B cell (primary cell): Measurements from ENCODE around the gene CYTIP. TPM values are rescaled to one million over a fixed set of nuclear protein-coding genes. Genes with fewer than 3 reads are reported as not detected.

Source experiments
- ATAC-seq: fragments of 200-7000 bp; cut with Tn5 transposase; one replicate; pipeline ENCODE4 v1.10.0; 2021; ENCODE audit warnings: low read depth, mild to moderate bottlenecking, moderate number of reproducible peaks, moderate library complexity
- CTCF ChIA-PET: fragments of 350-600 bp; sonication (Branson Sonifier 250); formaldehyde crosslinking; loops from one replicate; lab custom pipeline; 2021; ENCODE audit warnings: antibody characterized with exemption, inconsistent platforms; lab: Charles Lee
- POLR2A ChIA-PET: fragments of 350-600 bp; sonication (Branson Sonifier 250); formaldehyde crosslinking; loops from one replicate; lab custom pipeline; 2021; ENCODE audit warnings: antibody characterized with exemption; lab: Charles Lee
- DNase-seq: peaks from one replicate; pipeline ENCODE4 v3.0.0; 2013
- H2AFZ ChIP-seq: 2 replicates; pipeline ENCODE4 v1.6.1; 2012; ENCODE audit warnings: mild to moderate bottlenecking, low read depth, low read length; ENCODE audit not compliant: insufficient read depth, poor library complexity, severe bottlenecking
- H3K27ac ChIP-seq, 2 donors: 1 replicate in 1 of 2; 2 replicates in 1 of 2; pipeline ENCODE4 v1.5.1; 2012 to 2013; ENCODE audit warnings: low read length in 2 of 2, mild to moderate bottlenecking in 2 of 2, moderate library complexity in 1 of 2
- H3K27me3 ChIP-seq, 4 experiments: fragments of 200-600 bp in 1 of 4; sonication (generic) in 1 of 4; replicated peaks in 1 of 4; 1 replicate in 2 of 4; 2 replicates in 2 of 4; pipeline versions ENCODE4 v1.6.1 to v1.7.0; 2013 to 2016; ENCODE audit warnings: low read length in 3 of 4, mild to moderate bottlenecking in 2 of 4, mixed read lengths in 1 of 4, moderate library complexity in 1 of 4; ENCODE audit not compliant: insufficient read depth in 4 of 4, control insufficient read depth in 3 of 4; ENCODE audit errors: control extremely low read depth in 1 of 4
- H3K36me3 ChIP-seq, 2 experiments: replicated peaks in 1 of 2; 1 replicate in 1 of 2; 2 replicates in 1 of 2; pipeline versions ENCODE4 v1.6.1 to v1.7.1; 2013; ENCODE audit warnings: low read length in 1 of 2; ENCODE audit not compliant: insufficient read depth in 2 of 2, control insufficient read depth in 1 of 2; ENCODE audit errors: control extremely low read depth in 1 of 2, extremely low read depth in 1 of 2
- H3K4me1 ChIP-seq, 2 donors: fragments of 200-600 bp in 1 of 2; sonication (generic) in 1 of 2; 1 replicate in 1 of 2; 2 replicates in 1 of 2; pipeline versions ENCODE4 v1.5.1 to v1.6.1; 2013 to 2017; ENCODE audit warnings: low read length in 2 of 2; ENCODE audit not compliant: control insufficient read depth in 2 of 2, insufficient read depth in 2 of 2
- H3K4me2 ChIP-seq: replicated peaks from 2 replicates; pipeline ENCODE3; 2012; ENCODE audit warnings: mild to moderate bottlenecking, low read depth, low read length; ENCODE audit not compliant: poor library complexity, severe bottlenecking
- H3K4me3 ChIP-seq, 5 experiments: fragments of 200-600 bp in 1 of 5; sonication (generic) in 1 of 5; 1 replicate in 3 of 5; 2 replicates in 2 of 5; pipeline versions ENCODE4 v1.5.1 to v1.7.0; 2011 to 2016; ENCODE audit warnings: low read length in 4 of 5, mild to moderate bottlenecking in 4 of 5, low read depth in 2 of 5, control low read depth in 1 of 5, moderate library complexity in 1 of 5; ENCODE audit not compliant: insufficient read depth in 1 of 5; ENCODE audit errors: control extremely low read depth in 1 of 5, extremely low read depth in 1 of 5
- H3K79me2 ChIP-seq: fragments of 200-600 bp; sonication (generic); one replicate; pipeline ENCODE4 v1.6.0; 2016; ENCODE audit warnings: low read length; ENCODE audit not compliant: control insufficient read depth, insufficient read depth
- H3K9ac ChIP-seq: fragments of 200-600 bp; sonication (generic); 2 replicates; pipeline ENCODE4 v1.6.1; 2017; ENCODE audit warnings: mild to moderate bottlenecking, low read length, moderate library complexity
- H3K9me3 ChIP-seq, 3 donors: one replicate each; pipeline versions ENCODE4 v1.6.1 to v1.7.1; 2013; ENCODE audit warnings: low read length in 2 of 3; ENCODE audit not compliant: control insufficient read depth in 2 of 3, insufficient read depth in 1 of 3; ENCODE audit errors: control extremely low read depth in 1 of 3
- H4K20me1 ChIP-seq: 2 replicates; pipeline ENCODE4 v1.6.0; 2012; ENCODE audit warnings: mild to moderate bottlenecking, low read length; ENCODE audit not compliant: insufficient read depth, control insufficient read depth, poor library complexity, severe bottlenecking
- H3K27ac Mint-ChIP-seq: one replicate; pipeline ENCODE4 v1.8.0; 2021; ENCODE audit warnings: mixed read lengths
- H3K27me3 Mint-ChIP-seq: one replicate; pipeline ENCODE4 v1.8.0; 2021; ENCODE audit warnings: mixed read lengths
- H3K4me1 Mint-ChIP-seq: one replicate; pipeline ENCODE4 v1.8.0; 2021; ENCODE audit warnings: mixed read lengths
- H3K4me3 Mint-ChIP-seq: one replicate; pipeline ENCODE4 v1.8.0; 2021; ENCODE audit warnings: mixed read lengths
- H3K9me3 Mint-ChIP-seq: one replicate; pipeline ENCODE4 v1.8.0; 2022; ENCODE audit warnings: mixed read lengths; ENCODE audit not compliant: insufficient read depth
- EZH2 ChIP-seq: IDR thresholded peaks from 2 replicates; pipeline ENCODE4 v1.6.1; 2012; ENCODE audit warnings: borderline replicate concordance, low read depth, mild to moderate bottlenecking, moderate library complexity, low read length; ENCODE audit not compliant: insufficient read depth, poor library complexity, severe bottlenecking
- WGBS: methylation state at CpG from one replicate; pipeline ENCODE4 v1.1.5; 2013; ENCODE audit warnings: missing lambda C conversion rate; ENCODE audit not compliant: insufficient coverage; 5-methylcytosine and 5-hydroxymethylcytosine counted together
- intact Hi-C: fragments of 100-400 bp; cut with micrococcal nuclease; formaldehyde crosslinking; loops from one replicate; pipeline ENCODE4 v1.10.0; 2022
- polyA plus RNA-seq: library from polyadenylated mRNA; depleted of rRNA; stranded (reverse); fragments of >200 nt; gene quantifications from 2 replicates; pipeline ENCODE4 v1.2.3, GENCODE V29; 2012
- total RNA-seq, 2 donors: library from RNA; stranded (reverse); fragments of 120-200 nt in 1 of 2; gene quantifications; 1 replicate in 1 of 2; 2 replicates in 1 of 2; pipeline versions ENCODE4 v1.2.3 to v1.2.4, GENCODE V29; 2013 to 2022
- TF ChIP-seq, protein P1 (sequence below): fragments of 200-600 bp; IDR thresholded peaks from one replicate; pipeline ENCODE4 v1.8.0; 2022; ENCODE audit warnings: antibody characterized with exemption, mild to moderate bottlenecking

The CYTIP gene
- total and polyA plus RNA-seq, 2 donors (not counting 1 experiment from before 2014, with no cell fraction given), result 73.0 to 327 TPM

DNA sequence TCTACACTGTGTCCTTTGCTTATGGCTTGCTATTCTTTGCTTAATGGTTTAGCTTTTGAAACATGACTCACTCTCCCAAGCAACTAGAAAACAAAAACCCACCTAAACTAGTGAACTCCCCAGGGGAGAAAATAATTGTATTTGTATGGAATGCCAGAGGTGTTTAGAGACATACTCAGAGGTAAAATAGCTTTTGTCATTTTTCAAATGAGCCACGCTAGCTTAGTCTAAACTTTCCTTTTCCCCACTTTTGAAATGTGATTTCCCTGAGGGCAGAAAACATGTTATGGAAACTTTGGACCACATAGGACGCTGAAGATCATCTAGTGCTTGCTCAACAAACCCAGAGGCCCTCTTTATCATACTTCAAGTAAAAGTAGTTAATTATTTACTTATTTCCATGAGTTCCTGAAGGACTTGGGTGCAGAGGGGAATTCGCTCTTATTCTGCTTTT is 16.5 kb upstream of the CYTIP start:
- POLR2A ChIA-PET, result interaction anchor here (1.1 kb wide), 1 partner anchor 17 kb away, joined by 3 read pairs; the partner anchor contains the start of gene CYTIP

DNA sequence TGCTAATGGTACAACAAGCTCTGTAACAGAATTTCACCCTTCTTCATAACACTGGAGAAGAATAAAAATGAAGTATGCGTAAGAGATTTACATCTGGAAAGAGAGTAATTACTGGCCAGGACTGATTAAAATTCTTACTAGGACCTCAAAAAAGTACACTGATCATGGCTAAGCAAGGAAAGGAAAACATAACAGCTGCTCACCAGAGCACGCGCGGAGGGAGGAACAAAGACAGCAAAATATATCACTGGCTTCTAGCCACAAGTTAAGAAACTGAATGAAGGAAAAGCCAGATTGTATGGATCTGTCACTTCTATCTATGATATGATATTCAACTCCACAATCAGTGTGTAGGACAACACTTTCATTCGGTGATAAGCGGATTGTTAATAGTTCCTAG is 15.6 kb upstream of the CYTIP start:
- Mint-ChIP-seq H3K27me3 (no peaks in the 10 kb centered on the region), H3K4me3 (no peak overlapping the region), H3K27ac (no peak overlapping the region), H3K9me3 (no peaks in the 10 kb centered on the region), H3K4me1 (peaks cover 10% of the 10 kb centered on the region)
- TF ChIP-seq, protein P1, sequence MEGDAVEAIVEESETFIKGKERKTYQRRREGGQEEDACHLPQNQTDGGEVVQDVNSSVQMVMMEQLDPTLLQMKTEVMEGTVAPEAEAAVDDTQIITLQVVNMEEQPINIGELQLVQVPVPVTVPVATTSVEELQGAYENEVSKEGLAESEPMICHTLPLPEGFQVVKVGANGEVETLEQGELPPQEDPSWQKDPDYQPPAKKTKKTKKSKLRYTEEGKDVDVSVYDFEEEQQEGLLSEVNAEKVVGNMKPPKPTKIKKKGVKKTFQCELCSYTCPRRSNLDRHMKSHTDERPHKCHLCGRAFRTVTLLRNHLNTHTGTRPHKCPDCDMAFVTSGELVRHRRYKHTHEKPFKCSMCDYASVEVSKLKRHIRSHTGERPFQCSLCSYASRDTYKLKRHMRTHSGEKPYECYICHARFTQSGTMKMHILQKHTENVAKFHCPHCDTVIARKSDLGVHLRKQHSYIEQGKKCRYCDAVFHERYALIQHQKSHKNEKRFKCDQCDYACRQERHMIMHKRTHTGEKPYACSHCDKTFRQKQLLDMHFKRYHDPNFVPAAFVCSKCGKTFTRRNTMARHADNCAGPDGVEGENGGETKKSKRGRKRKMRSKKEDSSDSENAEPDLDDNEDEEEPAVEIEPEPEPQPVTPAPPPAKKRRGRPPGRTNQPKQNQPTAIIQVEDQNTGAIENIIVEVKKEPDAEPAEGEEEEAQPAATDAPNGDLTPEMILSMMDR, result no peak
- no peak for TF ChIP-seq EZH2
- H3K4me2 ChIP-seq, result no peak overlapping the region
- no peaks in the 10 kb centered on the region for H3K27me3 ChIP-seq
- H3K9me3 ChIP-seq, result no peaks in the 10 kb centered on the region
- no peak overlapping the region for H3K27ac ChIP-seq
- ATAC-seq (no peak), DNase-seq (no peak)
- H2AFZ ChIP-seq, result no peak overlapping the region
- no peak overlapping the region for H3K4me3 ChIP-seq
- no peaks in the 10 kb centered on the region for H3K36me3 ChIP-seq
- H3K4me1 ChIP-seq, result peaks cover 3 to 4% of the 10 kb centered on the region in 2 donors
- ChIA-PET CTCF (interaction anchor here (1.3 to 2.3 kb wide), 6 partner anchors 8 to 132 kb away, joined by 3 to 11 read pairs (median 7); partner anchors contain the start of gene CYTIP), POLR2A (no interaction called here)
- no CpG with 5 or more reads among the region's 6 CpGs for WGBS
- H4K20me1 ChIP-seq, result no peaks in the 10 kb centered on the region
- no peaks in the 10 kb centered on the region for H3K79me2 ChIP-seq
- H3K9ac ChIP-seq, result no peak overlapping the region
- intact Hi-C loops, result loop anchor here (1.0 kb wide), 1 partner anchor 10 kb away; no protein-coding TSS in a partner anchor

More for the DNA sequence above, 16.5 kb upstream of the CYTIP start:
- DNase-seq (no peak), ATAC-seq (no peak)
- no peak overlapping the region for H2AFZ ChIP-seq
- no peak overlapping the region for H3K4me3 ChIP-seq
- CTCF ChIA-PET, result interaction anchor here (0.8 to 1.4 kb wide), 5 partner anchors 29 to 133 kb away, joined by 3 to 7 read pairs (median 3); no protein-coding TSS in a partner anchor
- H3K36me3 ChIP-seq, result no peaks in the 10 kb centered on the region
- Mint-ChIP-seq H3K27ac (no peak overlapping the region), H3K4me1 (peaks cover 16% of the 10 kb centered on the region), H3K4me3 (no peak overlapping the region), H3K9me3 (no peaks in the 10 kb centered on the region), H3K27me3 (no peaks in the 10 kb centered on the region)
- WGBS, result 100% methylated on average over 2 of the region's 3 CpGs
- intact Hi-C loops, result no loop called here
- H3K27me3 ChIP-seq, result no peaks in the 10 kb centered on the region
- H3K9me3 ChIP-seq, result no peaks in the 10 kb centered on the region
- no peak overlapping the region for H3K4me2 ChIP-seq
- H3K27ac ChIP-seq, result no peak overlapping the region
- H3K9ac ChIP-seq, result no peak overlapping the region
- H4K20me1 ChIP-seq, result no peaks in the 10 kb centered on the region
- H3K79me2 ChIP-seq, result no peaks in the 10 kb centered on the region
- no peak for TF ChIP-seq EZH2
- TF ChIP-seq, protein P1, result no peak
- H3K4me1 ChIP-seq, result peaks cover 7% of the 10 kb centered on the region in 2 donors
